ENCODE data around the gene VIL1. TPM values are rescaled to one million over a fixed set of nuclear protein-coding genes. Genes with fewer than 3 reads are reported as not detected.
A peak's percentile ranks its signal among the peaks of the same experiment; 100 is the strongest.

Gene VIL1
- total RNA-seq, 1 donor from 2014 or later = not detected

DNA sequence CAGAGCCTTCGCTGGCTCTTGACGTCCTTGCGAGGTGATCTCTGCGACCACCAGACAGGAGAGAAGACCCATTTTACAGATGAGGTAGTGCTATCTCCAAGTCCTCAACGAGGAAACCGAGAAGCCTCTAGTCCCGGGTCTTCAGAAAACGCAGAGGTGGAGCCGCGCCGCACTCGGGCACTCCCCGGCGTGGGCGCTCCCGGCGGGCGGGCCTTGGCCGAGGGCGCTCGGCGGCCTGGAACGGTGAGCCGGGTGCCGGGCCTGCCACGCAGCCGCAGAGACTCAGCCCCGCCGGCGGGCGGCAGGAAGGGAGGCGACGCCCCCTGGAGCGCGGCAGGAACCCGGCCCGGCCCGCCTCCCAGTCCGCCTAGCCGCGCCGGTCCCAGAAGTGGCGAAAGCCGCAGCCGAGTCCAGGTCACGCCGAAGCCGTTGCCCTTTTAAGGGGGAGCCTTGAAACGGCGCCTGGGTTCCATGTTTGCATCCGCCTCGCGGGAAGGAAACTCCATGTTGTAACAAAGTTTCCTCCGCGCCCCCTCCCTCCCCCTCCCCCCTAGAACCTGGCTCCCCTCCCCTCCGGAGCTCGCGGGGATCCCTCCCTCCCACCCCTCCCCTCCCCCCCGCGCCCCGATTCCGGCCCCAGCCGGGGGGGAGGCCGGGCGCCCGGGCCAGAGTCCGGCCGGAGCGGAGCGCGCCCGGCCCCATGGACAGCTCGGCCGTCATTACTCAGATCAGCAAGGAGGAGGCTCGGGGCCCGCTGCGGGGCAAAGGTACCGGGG, 19.3 kb upstream of the VIL1 start, which contains the start of gene CTDSP1:
TSS of gene CTDSP1 (plus strand) at position 478 of the 776 bp plus-strand sequence. CDS start at position 701, 223 bp downstream.
- Histone ChIP-seq H3K36me3 (ENCODE audit: control insufficient read depth, insufficient read depth, low read length) (no peaks in the 10 kb centered on the region), H3K4me3 (ENCODE audit: low read depth, low read length) (peak within 1 kb of the TSS; percentile 81), H3K27me3 (ENCODE audit: control insufficient read depth, insufficient read depth, low read length) (no peaks in the 10 kb centered on the region)
- no peak for TF ChIP-seq CTCF (IDR thresholded peaks at IDR 0.05; ENCODE audit: insufficient read depth, low read length, poor library complexity, severe bottlenecking)
- DNase-seq (ENCODE audit: low read depth) = peak; percentile 77

- Histone ChIP-seq H3K36me3 (ENCODE audit: control insufficient read depth, insufficient read depth, low read length) (no peaks in the 10 kb centered on the region), H3K27me3 (ENCODE audit: control insufficient read depth, insufficient read depth, low read length) (no peaks in the 10 kb centered on the region), H3K4me3 (ENCODE audit: low read depth, low read length) (peak overlapping the region; percentile 81)
- TF ChIP-seq CTCF (IDR thresholded peaks at IDR 0.05; ENCODE audit: insufficient read depth, low read length, poor library complexity, severe bottlenecking) = no peak
- no peak for DNase-seq (ENCODE audit: low read depth)
These were observed 18.6 kb upstream of the VIL1 start for GRCh38 chr2:218400167-218400929.

GRCh38 chr2:218400930-218401881, 17.7 kb upstream of the VIL1 start:
- Histone ChIP-seq H3K36me3 (ENCODE audit: control insufficient read depth, insufficient read depth, low read length) (no peaks in the 10 kb centered on the region), H3K27me3 (ENCODE audit: control insufficient read depth, insufficient read depth, low read length) (no peaks in the 10 kb centered on the region), H3K4me3 (ENCODE audit: low read depth, low read length) (peak overlapping the region; percentile 81)
- TF ChIP-seq CTCF (IDR thresholded peaks at IDR 0.05; ENCODE audit: insufficient read depth, low read length, poor library complexity, severe bottlenecking) = no peak
- DNase-seq (ENCODE audit: low read depth) = no peak

DNA sequence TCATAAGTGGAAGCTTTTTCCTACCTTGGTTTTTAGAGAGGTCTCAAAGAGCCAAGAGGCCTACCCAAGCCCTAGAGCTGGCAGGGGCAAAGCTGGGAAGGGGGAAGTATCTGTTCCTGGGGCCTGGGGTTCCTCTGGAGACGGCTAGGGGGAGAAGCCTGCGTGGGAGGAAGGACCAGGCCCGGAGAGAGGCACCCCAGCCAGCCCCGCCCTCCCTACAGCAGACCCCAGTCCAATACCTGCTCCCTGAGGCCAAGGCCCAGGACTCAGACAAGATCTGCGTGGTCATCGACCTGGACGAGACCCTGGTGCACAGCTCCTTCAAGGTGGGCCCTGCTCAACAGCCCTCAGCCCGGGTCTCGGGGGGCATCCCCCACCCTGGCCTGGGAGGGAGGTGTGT, 17.0 kb upstream of the VIL1 start:
- no peak overlapping the region for H3K4me3 ChIP-seq (ENCODE audit: low read depth, low read length)
- TF ChIP-seq CTCF (IDR thresholded peaks at IDR 0.05; ENCODE audit: insufficient read depth, low read length, poor library complexity, severe bottlenecking) = no peak

GRCh38 chr2:218402491-218402901, 16.4 kb upstream of the VIL1 start:
- no peak for TF ChIP-seq CTCF (IDR thresholded peaks at IDR 0.05; ENCODE audit: insufficient read depth, low read length, poor library complexity, severe bottlenecking)
- Histone ChIP-seq H3K27me3 (ENCODE audit: control insufficient read depth, insufficient read depth, low read length) (no peaks in the 10 kb centered on the region), H3K4me3 (ENCODE audit: low read depth, low read length) (no peak overlapping the region), H3K36me3 (ENCODE audit: control insufficient read depth, insufficient read depth, low read length) (no peaks in the 10 kb centered on the region)
- DNase-seq (ENCODE audit: low read depth) = no peak

More for the DNA sequence above, 17.0 kb upstream of the VIL1 start:
- no peaks in the 10 kb centered on the region for H3K36me3 ChIP-seq (ENCODE audit: control insufficient read depth, insufficient read depth, low read length)
- no peak for DNase-seq (ENCODE audit: low read depth)
- H3K27me3 ChIP-seq (ENCODE audit: control insufficient read depth, insufficient read depth, low read length) = no peaks in the 10 kb centered on the region

Measured in kidney epithelial cell (primary cell).